Measurements from ENCODE around the gene KRTAP12-4.

DNA sequence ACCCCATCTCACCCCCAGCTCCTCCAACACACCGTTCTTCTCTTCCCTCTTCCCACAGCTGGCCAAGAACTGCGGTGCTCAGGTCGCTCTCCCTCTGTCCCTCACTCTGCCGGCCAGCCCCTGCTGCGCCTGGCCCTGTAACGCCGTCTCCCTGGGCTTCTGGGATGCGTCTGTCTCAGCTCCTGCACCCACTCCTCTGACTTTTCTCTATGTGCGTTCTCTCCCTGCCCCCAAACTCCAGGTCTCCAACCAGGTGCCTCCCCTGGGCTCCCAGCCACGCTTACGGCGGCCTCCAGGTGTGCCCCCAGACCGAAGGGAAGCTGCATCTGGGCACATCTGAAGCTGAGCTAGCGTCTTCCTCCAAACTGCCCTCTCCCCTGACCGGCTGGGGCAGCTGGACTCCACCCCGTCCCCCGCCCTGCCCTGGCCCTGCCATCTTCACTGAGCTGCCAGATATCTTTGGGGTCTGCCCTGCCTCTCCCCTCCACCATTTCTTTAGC lies 45.1 kb upstream of the KRTAP12-4 start:
- TF ChIP-seq POU2F2 (IDR thresholded peaks at IDR 0.05; ENCODE audit: low read depth, low read length) (no peak), SPI1 (IDR thresholded peaks at IDR 0.05; ENCODE audit: low read depth, low read length) (no peak), POLR2AphosphoS5 (IDR thresholded peaks at IDR 0.05; ENCODE audit: low read depth, low read length) (no peak), POLR2A (IDR thresholded peaks at IDR 0.05; ENCODE audit: low read depth, low read length) (no peak)

All from GM12891 (cell line).